CD4-positive, CD25-positive, alpha-beta regulatory T cell (primary cell): ENCODE results near the gene RNPEP. TPM values are rescaled to one million over a fixed set of nuclear protein-coding genes. Genes with fewer than 3 reads are reported as not detected.

ENCODE experiments used
- ATAC-seq, 2 donors: fragments of 150-1000 bp; cut with Tn5 transposase; one replicate each; pipeline ENCODE4 v1.10.0; 2021; ENCODE audit warnings: low read depth in 2 of 2, moderate number of reproducible peaks in 2 of 2, moderate library complexity in 1 of 2
- DNase-seq, 3 donors: peaks; one replicate each; pipeline versions ENCODE4 v3.0.0 to v3.0.0-alpha.2; 2012 to 2022; ENCODE audit warnings: mixed read lengths in 1 of 3
- H3K27ac ChIP-seq: one replicate; pipeline ENCODE4 v1.7.0; 2013; ENCODE audit warnings: mild to moderate bottlenecking, low read length; ENCODE audit not compliant: insufficient read depth, poor library complexity, severe bottlenecking
- H3K27me3 ChIP-seq: one replicate; pipeline ENCODE4 v1.7.0; 2013; ENCODE audit warnings: low read length; ENCODE audit not compliant: control insufficient read depth, insufficient read depth
- H3K36me3 ChIP-seq: one replicate; pipeline ENCODE4 v1.7.0; 2013; ENCODE audit warnings: mild to moderate bottlenecking, low read length, moderate library complexity; ENCODE audit not compliant: control insufficient read depth, insufficient read depth
- H3K4me1 ChIP-seq: 2 replicates; pipeline ENCODE4 v1.7.0; 2013; ENCODE audit warnings: mild to moderate bottlenecking, low read length; ENCODE audit not compliant: insufficient read depth, control insufficient read depth, poor library complexity, severe bottlenecking
- H3K4me3 ChIP-seq: one replicate; pipeline ENCODE4 v1.7.0; 2013; ENCODE audit warnings: low read depth, mild to moderate bottlenecking, low read length, moderate library complexity
- H3K9me3 ChIP-seq, 2 experiments: 1 replicate in 1 of 2; 2 replicates in 1 of 2; pipeline ENCODE4 v1.7.0; 2013; ENCODE audit warnings: low read length in 2 of 2, mild to moderate bottlenecking in 1 of 2, moderate library complexity in 1 of 2; ENCODE audit not compliant: control insufficient read depth in 2 of 2
- H3K27ac Mint-ChIP-seq, 3 donors: one replicate each; pipeline ENCODE4 v1.8.0; 2020 to 2022; ENCODE audit warnings: mild to moderate bottlenecking in 3 of 3, mixed read lengths in 3 of 3, moderate library complexity in 2 of 3
- H3K27me3 Mint-ChIP-seq: one replicate; pipeline ENCODE4 v1.8.0; 2022; ENCODE audit warnings: mild to moderate bottlenecking, mixed read lengths
- H3K36me3 Mint-ChIP-seq: one replicate; pipeline ENCODE4 v1.8.0; 2020; ENCODE audit warnings: mixed read lengths
- H3K4me1 Mint-ChIP-seq, 4 donors: one replicate each; pipeline ENCODE4 v1.8.0; 2020 to 2022; ENCODE audit warnings: mixed read lengths in 4 of 4, mild to moderate bottlenecking in 1 of 4
- H3K4me3 Mint-ChIP-seq, 4 donors: one replicate each; pipeline ENCODE4 v1.8.0; 2020 to 2022; ENCODE audit warnings: mild to moderate bottlenecking in 4 of 4, mixed read lengths in 4 of 4, moderate library complexity in 3 of 4
- H3K9me3 Mint-ChIP-seq, 7 donors: one replicate each; pipeline ENCODE4 v1.8.0; 2020 to 2022; ENCODE audit warnings: mixed read lengths in 7 of 7, mild to moderate bottlenecking in 3 of 7, moderate library complexity in 2 of 7
- polyA plus RNA-seq, 4 donors: library from polyadenylated mRNA; unstranded; fragments of 300-500 nt; fragmentation: Illumina TruSeq; gene quantifications; one replicate each; pipeline ENCODE4 v1.2.3, GENCODE V29; 2021
- total RNA-seq: library from RNA; stranded (reverse); gene quantifications from one replicate; pipeline ENCODE4 v1.2.3, GENCODE V29; 2022

RNPEP gene
- total and polyA plus RNA-seq, 5 donors from 2014 or later: 29.8 to 51.2 (median 31.8) TPM

DNA sequence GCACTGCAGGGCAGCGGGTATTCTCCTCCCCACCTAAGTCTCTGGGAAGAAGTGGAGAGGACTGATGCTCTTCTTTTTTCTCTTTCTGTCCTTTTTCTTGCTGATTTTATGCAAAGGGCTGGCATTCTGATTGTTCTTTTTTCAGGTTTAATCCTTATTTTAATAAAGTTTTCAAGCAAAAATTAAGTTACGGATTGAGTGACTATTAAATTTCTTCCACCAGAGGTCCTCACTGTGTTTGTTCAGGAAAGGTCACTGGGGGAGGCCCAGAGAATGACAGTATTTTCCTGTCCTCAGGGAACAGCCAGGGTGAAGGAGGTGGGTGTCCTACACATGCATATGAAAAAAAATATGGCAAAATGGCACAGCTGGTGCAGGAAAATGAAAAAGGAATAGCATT is 23.5 kb downstream of the RNPEP start:
- Mint-ChIP-seq H3K27ac (no peak overlapping the region), H3K9me3 (no peaks in the 10 kb centered on the region), H3K4me1 (peaks cover 0 to 4% (median 3%) of the 10 kb centered on the region in 4 donors), H3K27me3 (no peaks in the 10 kb centered on the region), H3K36me3 (peaks cover 51% of the 10 kb centered on the region), H3K4me3 (no peak overlapping the region)
- ATAC-seq (no peak), DNase-seq (no peak)
- Histone ChIP-seq H3K4me1 (no peaks in the 10 kb centered on the region), H3K36me3 (peaks cover 48% of the 10 kb centered on the region), H3K27me3 (no peaks in the 10 kb centered on the region), H3K27ac (no peak overlapping the region), H3K9me3 (no peaks in the 10 kb centered on the region), H3K4me3 (no peak overlapping the region)

DNA sequence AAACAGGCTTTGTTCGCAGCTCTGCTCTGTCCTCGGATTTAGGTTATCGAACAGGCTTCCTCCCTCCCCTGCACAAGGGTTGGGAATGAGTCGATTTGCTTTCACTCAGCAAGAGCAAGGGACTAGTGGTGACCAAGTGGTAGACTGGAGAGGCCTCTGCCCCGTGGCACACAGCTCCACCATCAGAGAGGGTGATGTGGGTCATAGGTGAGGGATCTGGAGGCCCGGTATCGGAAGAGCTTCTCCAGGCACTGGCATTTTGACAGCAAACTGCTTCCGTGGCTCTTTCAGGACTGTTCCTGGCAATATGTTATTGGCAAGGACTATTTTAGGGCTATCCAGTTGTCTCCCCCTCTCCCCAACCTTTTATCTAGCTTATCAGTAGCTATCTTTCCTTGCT is 24.9 kb downstream of the RNPEP start:
- peaks cover 41% of the 10 kb centered on the region for H3K36me3 Mint-ChIP-seq
- Histone ChIP-seq H3K36me3 (peaks cover 39% of the 10 kb centered on the region), H3K9me3 (no peaks in the 10 kb centered on the region), H3K27ac (no peak overlapping the region), H3K4me3 (no peak overlapping the region), H3K4me1 (no peaks in the 10 kb centered on the region), H3K27me3 (no peaks in the 10 kb centered on the region)
- ATAC-seq: no peak
- no peaks in the 10 kb centered on the region for H3K27me3 Mint-ChIP-seq
- peaks cover 0 to 4% (median 3%) of the 10 kb centered on the region in 4 donors for H3K4me1 Mint-ChIP-seq
- H3K27ac Mint-ChIP-seq: no peak overlapping the region
- no peak overlapping the region for H3K4me3 Mint-ChIP-seq
- DNase-seq: no peak
- H3K9me3 Mint-ChIP-seq: no peaks in the 10 kb centered on the region

DNA sequence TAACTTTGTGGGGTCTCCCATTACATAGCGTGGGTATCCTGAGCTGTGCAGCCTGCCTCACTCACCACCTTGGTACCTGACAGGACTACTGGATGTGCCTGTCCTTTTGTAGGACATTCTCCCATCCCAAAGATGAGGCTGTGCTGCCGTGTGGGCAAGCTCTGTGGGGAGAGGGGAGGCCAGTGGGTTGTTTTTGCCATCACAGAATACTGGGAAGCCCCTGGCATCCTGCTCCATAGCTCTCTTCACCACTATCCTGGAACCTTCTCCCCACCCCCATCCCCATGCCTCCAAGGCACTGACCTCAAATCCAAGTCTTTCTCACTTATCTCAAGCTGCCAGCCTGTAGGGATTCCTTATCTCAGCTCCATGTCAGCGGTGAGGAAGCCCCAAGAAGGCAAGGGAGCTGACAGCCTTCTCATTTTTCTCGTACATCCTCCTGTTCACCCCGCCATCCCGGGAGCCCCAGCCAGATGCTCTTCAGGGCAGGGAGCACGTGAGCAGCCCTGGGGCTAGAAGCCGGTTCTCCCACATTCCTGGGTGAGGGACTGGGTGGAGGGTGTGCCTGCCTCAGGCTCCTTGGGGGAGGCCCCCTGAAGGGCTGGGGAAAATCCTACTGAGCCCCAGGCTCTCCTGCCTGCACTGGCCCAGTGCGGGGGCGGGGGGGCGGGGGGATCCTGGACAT is 25.5 kb downstream of the RNPEP start:
- Histone ChIP-seq H3K4me3 (no peak overlapping the region), H3K36me3 (peaks cover 33% of the 10 kb centered on the region), H3K27me3 (no peaks in the 10 kb centered on the region), H3K4me1 (no peaks in the 10 kb centered on the region), H3K27ac (no peak overlapping the region), H3K9me3 (no peaks in the 10 kb centered on the region)
- H3K27ac Mint-ChIP-seq: no peak overlapping the region
- H3K27me3 Mint-ChIP-seq: no peaks in the 10 kb centered on the region
- peaks cover 0 to 4% (median 3%) of the 10 kb centered on the region in 4 donors for H3K4me1 Mint-ChIP-seq
- H3K9me3 Mint-ChIP-seq: no peaks in the 10 kb centered on the region
- H3K36me3 Mint-ChIP-seq: peaks cover 39% of the 10 kb centered on the region
- DNase-seq (no peak), ATAC-seq (no peak)
- no peak overlapping the region for H3K4me3 Mint-ChIP-seq

DNA sequence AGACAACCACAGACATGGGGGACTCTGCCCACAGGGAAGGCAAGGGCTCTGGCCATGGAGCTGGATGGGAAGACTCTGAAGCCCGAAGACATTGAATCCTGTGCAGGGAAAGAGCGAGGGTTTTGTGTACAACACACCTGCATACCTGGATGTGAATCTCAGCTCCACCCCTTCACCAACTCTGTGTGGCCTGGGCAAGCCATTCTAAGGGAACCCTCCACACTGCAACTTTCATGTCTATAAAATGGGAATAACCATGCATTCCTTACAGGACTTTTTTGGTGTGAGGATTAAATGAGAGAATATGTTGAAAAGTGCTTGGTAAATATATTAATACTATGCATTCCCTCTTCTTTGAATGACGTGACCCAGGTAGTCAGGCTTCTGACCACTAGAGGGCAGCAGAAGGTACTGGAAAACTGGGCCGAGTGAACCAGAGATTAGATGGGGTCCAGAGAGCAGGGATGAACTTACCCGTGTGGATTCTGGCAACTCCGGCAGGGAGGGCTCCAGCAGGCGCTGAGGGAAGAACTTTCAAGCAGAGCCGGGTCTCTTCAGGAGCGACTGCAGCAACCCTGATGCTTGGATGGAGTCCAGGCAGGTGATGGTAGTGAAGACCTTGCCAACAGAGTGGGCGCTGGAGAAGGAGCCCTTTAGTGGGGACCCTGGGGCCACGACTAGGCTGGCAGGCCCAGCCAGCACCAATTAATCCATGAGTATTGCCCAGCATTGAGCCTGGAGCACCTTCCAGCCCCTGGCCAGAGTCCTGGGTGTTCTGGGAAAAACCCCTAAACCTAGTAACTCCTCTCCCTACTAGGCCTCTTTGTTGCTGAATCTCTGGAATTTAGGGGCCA is 27.1 kb downstream of the RNPEP start:
- Mint-ChIP-seq H3K9me3 (no peaks in the 10 kb centered on the region), H3K4me3 (no peak overlapping the region), H3K27me3 (no peaks in the 10 kb centered on the region), H3K36me3 (peaks cover 22% of the 10 kb centered on the region), H3K27ac (no peak overlapping the region), H3K4me1 (peaks cover 0 to 4% (median 3%) of the 10 kb centered on the region in 4 donors)
- peaks cover 17% of the 10 kb centered on the region for H3K36me3 ChIP-seq
- peak; percentile 33 to 52 (median 47) for DNase-seq
- H3K4me1 ChIP-seq: no peaks in the 10 kb centered on the region
- no peak overlapping the region for H3K27ac ChIP-seq
- peak in 1 of 2 donors; percentile 49 for ATAC-seq
- no peaks in the 10 kb centered on the region for H3K27me3 ChIP-seq
- no peaks in the 10 kb centered on the region for H3K9me3 ChIP-seq
- no peak overlapping the region for H3K4me3 ChIP-seq

DNA sequence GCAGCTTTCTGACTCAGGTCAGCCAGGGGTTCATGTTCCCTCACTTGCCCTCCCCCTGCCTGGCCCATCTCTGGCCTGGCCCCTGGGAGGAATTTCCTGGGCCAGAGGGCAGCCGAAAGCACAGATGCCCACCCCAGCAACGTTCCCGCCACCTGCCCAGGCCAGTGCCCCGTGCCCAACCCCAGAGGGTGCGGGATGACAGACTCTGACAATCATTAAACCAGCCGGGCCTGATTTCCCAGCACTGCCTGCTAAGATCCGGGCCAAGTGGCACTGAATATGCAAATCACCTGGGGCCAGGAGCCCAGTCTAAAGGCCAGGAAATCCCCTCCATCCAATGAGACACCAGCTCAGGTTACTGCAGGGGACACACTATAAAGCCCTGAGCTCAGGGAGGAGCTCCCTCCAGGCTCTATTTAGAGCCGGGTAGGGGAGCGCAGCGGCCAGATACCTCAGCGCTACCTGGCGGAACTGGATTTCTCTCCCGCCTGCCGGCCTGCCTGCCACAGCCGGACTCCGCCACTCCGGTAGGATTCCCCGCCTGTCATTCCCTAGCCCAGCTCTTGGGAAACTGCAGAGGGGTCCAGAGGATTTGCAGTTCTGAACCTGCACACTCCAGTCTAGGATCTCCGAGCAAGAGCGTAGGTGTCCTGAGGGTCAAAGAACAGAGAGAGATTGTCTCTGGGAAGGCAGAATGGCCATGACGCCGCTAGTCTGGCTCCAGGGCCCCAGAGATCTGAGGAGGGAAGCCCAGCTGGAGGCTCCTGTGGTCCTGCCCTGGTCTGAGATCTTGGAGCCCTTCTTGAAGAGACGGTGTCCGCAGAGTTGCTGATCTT is 27.9 kb downstream of the RNPEP start, which contains the start of gene ELF3:
Gene ELF3 (plus strand): TSS at position 408 of the 836 bp plus-strand sequence. CDS start 550 bp downstream, outside the sequence.
- Mint-ChIP-seq H3K27me3 (no peaks in the 10 kb centered on the region), H3K36me3 (peaks cover 16% of the 10 kb centered on the region), H3K9me3 (no peaks in the 10 kb centered on the region), H3K4me1 (peaks cover 0 to 4% (median 3%) of the 10 kb centered on the region in 4 donors), H3K27ac (no peak within 1 kb of the TSS), H3K4me3 (no peak within 1 kb of the TSS)
- no peak for DNase-seq
- Histone ChIP-seq H3K36me3 (peaks cover 9% of the 10 kb centered on the region), H3K27me3 (no peaks in the 10 kb centered on the region), H3K27ac (no peak within 1 kb of the TSS), H3K9me3 (no peaks in the 10 kb centered on the region), H3K4me1 (no peaks in the 10 kb centered on the region), H3K4me3 (no peak within 1 kb of the TSS)
- ATAC-seq: no peak

DNA sequence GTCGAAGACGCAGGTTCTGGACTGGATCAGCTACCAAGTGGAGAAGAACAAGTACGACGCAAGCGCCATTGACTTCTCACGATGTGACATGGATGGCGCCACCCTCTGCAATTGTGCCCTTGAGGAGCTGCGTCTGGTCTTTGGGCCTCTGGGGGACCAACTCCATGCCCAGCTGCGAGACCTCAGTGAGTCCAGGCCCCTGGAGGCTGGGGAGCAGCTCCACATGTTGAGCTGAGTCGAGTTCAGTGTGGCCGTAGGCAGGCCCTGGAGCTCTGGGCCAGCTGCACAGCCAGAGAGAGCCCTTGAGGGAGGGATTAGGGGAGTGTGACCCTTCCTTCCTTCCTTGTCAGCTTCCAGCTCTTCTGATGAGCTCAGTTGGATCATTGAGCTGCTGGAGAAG is 29.5 kb downstream of the RNPEP start:
- DNase-seq (no peak), ATAC-seq (no peak)
- H3K4me3 Mint-ChIP-seq: no peak overlapping the region
- Histone ChIP-seq H3K4me3 (no peak overlapping the region), H3K4me1 (no peaks in the 10 kb centered on the region), H3K9me3 (no peaks in the 10 kb centered on the region), H3K27me3 (peaks cover 2% of the 10 kb centered on the region), H3K36me3 (no peaks in the 10 kb centered on the region), H3K27ac (no peak overlapping the region)
- no peak overlapping the region for H3K27ac Mint-ChIP-seq
- H3K9me3 Mint-ChIP-seq: no peaks in the 10 kb centered on the region
- H3K27me3 Mint-ChIP-seq: no peaks in the 10 kb centered on the region
- H3K4me1 Mint-ChIP-seq: peaks cover 0 to 4% (median 3%) of the 10 kb centered on the region in 4 donors
- H3K36me3 Mint-ChIP-seq: peaks cover 13% of the 10 kb centered on the region
